Measurements from ENCODE around the gene CCDC27.

The CCDC27 gene

DNA sequence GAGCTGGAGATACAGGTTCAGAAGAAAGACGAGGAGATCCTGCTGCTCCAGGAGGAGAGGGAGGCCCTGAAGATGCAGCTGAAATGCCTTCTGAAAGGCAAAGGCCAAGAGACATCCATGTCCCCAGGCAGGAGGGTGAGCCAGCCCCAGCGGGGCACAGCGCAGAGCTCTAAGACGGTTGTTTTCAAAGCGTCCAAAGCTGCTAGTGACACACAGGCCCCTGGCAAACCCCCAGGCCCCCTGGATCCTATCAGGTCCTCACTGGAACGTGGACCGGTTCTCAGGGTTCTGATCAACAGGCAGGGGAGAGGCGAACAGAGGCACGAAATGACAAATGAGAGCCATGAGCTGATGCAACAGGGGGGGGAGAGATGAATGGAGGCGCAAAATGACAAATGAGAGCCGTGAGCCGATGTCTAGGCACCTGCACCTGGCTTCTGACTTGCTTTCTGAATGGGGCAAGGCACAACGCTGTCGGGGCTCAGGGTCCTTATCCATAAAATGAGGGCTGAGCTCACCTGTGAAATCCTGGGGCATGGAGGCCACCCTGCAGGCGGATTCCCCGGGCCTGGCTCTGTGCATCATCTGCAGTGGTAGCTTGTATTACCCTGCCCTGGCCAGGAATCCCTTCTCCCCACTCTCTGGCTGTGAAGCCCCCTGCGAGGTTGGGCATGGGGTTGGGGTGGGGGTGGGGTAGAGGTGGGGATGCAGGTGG, 9.2 kb downstream of the CCDC27 start:
- DNase-seq = no peak

DNA sequence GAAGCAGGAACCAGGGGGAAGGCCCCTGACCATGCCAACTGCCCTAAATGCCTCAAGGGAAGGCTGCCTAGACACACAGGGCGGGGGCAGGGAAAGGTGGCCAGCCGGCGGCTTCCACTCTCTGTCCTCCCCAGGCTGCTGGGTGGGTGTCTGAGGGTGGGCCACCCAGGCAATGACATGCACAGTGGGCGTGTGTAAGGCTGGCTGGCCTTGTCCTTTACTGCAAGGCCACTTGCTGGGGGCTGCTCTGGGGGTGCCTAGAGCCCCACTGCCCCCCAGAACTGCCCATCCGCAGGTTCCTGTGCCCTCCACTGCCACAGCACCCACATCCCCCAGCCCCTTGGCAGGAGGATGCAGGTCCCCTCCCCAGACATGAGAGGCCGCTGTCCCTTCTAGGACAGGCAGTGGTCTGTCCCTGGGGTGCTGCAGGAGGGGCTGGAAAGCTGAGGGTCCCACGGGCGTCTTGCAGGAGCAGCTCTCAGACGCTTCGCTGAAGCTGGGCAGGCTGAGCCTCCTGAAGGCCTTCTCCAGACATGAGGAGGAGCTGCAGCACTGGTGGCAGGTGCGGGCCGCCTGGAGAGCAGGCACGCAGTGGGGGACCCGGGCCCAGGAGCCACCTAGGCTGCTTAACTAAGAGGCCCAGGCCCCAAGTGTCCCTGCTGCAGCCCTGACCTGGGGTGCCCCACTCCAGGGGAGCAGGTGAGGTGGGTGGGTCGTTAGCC, 10.1 kb downstream of the CCDC27 start:
- DNase-seq = no peak

DNA sequence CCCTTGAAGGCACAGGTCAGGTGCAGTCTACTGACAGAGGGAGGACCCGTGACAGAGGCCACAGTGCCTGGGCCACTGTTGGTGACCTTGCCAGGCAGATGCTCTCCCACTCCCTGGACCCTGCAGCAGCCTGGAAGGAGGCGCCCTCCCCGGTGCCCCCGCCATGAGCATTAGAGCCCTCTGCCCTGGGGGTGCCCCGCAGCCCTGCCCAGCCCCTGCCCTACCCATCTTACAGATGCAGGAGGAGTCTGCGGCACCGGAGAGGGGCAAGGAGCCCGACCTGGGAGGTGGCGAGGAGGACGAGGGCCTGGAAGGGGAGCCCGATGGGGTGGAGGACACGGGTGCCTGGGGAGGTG, 10.6 kb downstream of the CCDC27 start:
- no peak for DNase-seq

DNA sequence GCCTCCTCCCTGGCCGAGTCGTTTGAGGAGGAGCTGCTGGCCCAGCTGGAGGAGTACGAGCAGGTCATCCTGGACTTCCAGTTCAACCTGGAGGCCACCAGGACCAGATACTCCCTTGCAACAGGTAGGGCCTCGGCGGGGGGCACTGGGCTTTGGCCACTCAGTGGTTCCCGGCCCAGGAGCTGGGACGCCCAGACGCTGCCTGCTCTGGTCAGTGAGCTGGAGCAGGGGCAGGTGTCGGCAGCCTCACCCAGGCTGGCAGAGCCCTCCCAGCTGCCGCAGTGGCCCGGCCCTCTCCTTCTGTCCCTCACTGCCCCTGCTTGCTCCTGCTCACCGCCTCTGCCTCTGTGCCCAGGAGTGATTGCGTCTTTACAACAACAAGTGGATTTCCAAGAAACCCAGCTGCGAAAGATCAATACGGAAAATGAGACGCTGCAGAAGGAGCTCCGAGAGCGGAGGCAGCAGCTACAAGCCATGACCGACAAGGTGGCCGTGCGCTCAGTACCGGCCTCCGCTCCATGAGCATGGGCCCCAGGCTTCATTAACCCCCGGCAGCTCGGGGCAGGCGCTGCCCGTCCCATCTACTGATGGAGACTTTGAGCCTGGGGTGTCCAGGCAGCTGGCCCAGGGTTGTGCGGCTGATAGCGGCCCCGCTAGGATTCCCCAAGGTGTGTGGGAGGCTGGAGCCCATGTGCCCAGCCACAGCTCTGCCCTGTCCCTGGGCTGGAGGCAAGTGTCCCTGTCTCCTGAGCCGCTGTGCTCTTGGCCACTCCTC, 11.3 kb downstream of the CCDC27 start:
- DNase-seq = no peak

DNA sequence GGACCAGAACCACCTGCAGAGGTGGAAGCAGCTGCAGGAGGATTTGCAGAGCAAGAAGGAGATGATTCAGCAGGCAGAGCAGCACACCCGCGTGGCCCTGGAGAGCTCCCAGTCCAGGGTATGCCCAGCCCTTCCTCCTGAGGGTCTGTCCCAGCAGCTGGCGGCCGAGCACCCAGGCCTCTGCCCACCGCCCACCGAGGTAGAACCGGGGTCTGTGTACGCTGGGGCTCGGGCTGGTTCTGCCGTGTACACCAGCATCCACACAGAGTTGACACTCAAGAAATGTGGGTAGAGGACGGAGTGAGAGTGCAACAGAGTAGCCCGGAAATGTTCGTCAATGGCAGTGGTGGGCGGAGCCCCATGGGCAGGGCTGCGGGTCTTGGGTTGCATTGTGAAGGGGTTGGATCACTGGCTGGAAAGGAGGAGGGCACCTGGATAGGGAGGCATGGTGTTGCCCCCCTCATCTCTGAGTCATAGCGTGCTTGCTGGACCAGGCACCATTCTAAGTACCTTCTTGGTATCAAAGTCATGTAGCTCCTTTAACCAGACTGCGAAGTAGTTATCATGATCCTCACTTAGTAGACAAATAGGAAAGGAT, 15.2 kb downstream of the CCDC27 start:
- DNase-seq = no peak

DNA sequence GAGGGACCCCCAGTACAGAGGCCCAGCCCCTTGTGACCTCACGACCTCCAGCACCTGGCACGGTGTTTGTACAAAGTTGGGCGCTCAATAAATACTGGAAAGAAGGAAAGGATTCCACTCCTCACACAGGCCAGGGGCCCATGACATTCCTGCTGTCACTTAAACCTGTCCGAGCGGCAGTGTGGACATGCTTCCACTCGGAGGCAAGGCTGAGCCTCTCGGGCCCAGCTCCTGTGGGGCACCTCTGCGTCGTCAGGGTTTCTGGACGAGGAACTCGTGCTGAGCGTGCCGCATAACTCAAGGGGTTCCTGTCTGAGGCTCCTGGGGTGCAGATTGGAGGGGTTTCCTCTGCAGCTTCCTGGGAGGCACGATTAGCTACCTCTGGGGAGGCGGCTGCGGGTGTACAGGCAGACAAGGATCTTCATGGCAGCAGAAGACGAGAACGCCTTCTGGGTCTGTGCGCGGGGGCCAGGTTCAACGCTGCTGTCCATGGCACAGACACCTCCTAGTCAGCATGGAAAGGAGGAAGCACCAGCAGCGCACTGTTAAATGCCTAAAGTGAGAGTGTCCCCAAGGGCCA, 16.7 kb downstream of the CCDC27 start:
- no peak for DNase-seq

DNA sequence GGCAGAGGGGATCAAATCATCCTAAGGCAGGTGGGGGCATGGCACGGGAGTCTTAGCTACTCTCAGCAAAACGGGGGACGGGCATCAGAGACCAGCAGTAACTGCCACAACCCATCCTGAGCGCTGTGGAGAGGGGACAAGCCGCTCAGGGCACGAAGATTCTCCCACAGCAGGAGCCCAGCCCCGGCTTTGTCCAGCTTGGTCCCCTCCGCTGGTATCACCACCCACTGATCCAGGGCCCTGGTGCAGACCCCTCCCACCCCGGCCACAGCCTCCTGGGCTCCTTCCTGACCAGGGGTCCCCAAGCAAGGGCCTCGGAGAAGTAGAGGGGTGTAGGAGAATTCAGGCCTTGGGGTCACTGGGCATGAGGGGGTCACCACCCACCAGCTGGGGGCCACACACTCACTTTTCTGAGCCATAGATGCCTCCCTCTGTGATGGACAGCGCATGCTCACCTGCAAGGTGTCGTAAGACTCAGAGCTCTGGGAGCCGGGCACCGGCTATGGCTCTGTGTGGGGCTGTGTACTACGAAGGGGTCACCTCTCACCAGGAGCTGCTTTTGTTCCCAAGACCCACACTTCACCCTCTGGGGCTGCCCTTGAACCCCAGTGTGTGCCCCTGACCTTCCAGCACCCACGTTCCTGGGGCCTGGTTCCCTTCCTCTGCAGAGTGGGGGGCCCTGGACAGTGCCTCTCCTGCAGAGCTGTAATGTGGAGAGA, 18.0 kb downstream of the CCDC27 start:
- DNase-seq = no peak

DNA sequence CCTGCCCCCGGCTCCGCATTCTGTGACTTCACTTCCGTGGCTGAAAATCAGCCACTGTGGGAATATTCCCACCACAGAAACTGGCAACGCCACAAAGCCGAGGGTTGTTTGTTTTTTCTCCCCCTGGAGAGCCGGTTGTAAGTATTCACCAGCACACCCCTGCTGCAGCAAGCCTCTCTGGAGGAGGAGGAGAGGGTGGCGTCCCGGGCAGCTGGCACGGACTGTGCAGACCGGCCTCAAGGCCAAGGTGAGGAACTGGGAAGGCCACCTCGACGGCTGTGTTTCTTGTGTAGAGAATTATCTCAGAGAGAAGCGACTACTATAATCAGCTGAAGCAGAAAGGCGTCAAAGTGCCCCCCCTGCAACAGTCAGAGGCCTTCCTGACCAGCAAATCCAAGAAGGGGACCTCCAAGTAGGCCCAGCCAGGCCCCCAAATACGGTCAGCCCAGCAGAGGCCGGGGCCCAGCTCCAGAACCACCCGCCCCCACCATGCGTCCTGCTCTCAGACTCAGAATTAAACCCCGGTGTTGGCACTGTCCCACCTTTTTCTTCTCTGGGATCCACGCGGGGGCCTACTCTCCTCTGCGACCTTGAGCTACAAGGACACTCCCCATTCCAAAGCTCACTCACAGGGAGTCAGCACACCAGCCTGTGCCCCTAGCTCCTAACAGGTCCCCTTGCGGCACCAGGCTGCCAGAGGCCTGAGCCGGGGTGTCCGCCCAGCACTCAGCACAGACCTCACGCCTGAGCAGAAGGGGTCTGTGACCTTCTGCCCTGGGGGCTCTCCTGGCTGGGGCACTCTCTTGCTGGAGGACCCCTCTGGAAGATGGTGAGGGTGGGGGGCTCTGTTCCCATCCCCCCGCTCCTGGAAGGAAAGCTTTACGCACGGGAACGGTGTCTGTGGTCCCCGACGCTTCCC, 19.1 kb downstream of the CCDC27 start:
- no peak for DNase-seq

DNA sequence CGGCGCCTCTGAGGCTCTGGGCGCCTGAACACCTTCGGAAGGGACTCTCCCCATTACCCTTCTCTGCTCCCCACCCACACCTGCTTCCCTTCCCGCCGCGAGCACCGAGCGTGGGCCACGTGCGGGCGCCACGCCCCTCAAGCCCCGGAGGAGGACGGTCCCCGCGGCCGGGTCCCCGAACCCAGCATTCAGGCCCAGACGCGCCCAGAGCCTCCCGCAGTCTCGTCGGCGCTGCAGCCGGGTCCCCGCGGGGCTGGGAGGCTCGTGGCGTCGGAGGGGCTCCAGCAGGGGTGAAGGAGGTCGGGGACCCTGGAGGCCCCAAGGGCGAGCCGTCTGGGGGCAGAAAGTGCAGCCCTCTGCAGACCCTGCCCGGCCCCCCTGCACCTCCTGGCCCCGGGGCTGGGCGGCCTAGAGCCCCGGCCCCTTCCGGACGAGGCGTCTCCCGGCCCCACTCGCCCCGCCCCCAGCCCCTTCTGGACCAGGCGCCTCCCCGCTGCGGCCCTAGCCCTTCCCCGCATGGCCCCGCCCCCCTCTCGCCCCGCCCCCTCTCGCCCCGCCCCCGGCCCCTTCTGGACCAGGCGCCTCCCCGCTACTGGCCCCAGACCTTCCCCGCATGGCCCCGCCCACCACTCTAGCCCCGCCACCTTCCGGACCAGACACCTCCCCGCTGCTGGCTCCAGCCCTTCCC, 19.9 kb downstream of the CCDC27 start:
- DNase-seq = peak; percentile 72

DNA sequence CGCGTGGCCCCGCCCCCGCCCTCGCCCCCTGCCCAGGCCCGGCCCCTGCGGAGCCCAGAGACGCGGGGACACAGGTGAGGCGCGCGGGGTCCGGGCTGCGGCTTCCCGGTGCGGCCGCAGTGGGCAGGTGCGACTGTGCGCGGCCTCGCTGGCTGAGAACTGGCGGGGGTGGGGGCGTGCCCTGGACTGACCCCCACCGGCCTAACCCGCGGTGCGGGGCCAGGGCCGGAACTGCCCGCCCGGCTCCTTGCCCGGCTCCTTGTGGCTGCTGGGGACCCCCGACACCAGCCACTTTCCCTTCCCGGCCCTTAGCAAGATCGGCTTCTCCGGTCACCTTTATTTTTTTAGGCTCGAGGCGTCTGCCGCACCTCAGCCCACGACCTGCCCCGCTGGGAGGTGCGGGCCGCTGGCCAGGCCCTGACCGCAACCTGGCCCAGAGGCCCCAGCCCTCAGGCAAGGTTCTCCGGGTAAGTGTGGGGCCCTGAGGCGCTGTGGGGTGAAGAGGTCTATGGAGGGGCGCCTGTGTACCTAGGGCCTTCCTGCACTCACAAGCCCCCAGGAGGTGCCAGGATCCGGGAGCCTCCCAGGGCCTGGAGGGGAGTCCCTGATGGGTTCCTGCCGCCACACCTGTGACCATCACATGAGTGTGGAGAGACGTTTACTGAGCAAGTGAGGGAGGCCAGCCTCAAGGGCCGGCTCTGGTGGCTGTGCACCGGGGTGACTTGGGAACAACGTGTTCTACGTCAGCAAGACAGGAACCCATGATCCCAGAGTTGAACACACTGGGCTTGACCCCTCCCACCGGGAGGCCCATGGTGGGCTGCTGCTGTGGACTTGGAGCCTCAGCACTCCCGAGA, 20.7 kb downstream of the CCDC27 start, which contains the start of gene SMIM1:
Gene SMIM1, plus strand, starts transcription at position 35 of the 857 bp plus-strand sequence. CDS start 2,625 bp downstream, outside the sequence.
- no peak for DNase-seq

DNA sequence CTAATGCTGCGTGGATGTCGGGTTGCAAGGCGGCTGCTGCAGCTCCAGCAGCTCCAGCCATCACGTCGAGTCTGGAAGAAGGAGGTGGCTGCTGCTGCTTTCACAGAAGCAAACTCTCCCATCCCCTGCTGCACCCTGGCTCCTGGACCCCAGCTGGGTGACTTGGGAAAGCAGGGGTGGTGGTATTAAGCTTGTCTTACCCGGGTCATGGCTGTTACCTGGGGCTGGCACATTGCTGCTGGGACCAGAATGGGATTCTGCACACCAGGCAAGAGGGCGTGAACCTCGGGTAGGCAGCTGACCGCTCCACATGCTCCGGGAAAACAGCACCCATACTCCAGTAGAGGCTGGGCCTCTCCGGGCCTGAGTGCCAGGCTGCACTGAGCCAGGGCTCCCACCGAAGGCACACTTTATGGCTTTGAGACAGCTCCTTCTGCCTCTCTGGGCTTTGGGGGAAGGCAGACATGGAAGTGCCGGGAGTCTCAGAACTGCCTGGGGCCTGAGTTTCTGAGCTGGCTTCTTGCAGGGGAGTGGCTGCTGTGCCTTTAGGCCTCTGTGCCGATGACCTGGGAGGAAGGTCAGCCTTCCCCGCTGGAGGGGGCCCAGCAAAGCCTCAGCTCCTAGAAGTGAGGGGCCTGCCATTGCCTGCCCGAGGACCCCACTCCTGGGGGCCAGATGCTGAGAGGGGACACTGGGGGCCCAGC, 21.5 kb downstream of the CCDC27 start:
- no peak for DNase-seq

DNA sequence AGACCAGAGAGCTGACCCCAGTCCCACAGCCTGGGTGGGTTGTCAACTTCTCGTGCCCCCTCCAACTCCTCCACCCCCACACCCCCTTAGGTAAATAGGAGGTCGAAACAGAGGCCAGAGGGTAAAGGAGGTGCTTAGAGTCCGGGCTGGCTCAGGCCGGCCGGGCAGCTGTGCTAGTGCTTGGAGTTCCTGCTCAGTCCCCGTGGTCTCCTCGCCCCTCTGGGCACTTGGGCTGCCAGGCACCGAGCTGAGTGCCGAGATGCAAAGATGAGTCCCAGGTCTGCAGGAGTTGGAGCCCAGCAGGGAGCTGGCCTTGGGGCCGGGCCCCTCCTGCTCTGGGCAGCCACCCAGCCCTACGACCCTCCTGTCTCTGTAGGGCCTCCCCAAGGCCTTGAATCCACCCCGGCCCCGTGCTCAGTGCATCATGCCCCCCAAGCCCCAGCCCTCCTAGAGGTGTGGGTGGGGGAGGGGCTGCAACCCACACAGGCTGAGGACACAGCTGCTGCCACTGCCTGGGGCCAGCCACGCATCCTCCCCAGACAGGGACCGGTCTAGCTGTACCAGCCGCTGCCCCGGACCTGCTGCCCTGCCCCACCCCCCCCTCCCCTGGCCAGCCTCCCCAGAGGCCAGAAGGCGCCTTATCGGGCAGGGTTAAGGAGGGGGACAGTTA, 22.2 kb downstream of the CCDC27 start:
- DNase-seq = no peak

DNA sequence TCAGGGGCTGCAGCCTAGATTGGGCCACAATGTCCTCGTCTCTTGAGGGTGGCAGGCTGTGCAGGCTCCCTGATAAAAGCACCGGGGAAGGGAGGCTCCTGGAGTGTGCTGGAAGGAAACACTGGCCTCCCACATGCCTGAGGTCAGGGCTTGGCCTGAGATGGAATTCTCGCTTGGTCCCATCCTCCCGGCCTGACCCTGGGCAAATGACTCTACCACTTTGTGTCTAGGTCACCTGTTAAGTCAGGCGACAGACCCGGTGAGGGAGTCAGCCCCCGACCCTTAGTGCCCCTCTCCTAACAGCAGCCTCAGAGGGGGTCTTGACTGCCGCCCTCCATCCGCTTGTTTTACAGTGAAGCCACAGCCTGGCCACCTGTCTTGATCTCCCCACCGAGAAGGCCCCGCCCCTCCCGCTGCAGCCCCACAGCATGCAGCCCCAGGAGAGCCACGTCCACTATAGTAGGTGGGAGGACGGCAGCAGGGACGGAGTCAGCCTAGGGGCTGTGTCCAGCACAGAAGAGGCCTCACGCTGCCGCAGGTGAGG, 22.8 kb downstream of the CCDC27 start:
- DNase-seq = no peak

DNA sequence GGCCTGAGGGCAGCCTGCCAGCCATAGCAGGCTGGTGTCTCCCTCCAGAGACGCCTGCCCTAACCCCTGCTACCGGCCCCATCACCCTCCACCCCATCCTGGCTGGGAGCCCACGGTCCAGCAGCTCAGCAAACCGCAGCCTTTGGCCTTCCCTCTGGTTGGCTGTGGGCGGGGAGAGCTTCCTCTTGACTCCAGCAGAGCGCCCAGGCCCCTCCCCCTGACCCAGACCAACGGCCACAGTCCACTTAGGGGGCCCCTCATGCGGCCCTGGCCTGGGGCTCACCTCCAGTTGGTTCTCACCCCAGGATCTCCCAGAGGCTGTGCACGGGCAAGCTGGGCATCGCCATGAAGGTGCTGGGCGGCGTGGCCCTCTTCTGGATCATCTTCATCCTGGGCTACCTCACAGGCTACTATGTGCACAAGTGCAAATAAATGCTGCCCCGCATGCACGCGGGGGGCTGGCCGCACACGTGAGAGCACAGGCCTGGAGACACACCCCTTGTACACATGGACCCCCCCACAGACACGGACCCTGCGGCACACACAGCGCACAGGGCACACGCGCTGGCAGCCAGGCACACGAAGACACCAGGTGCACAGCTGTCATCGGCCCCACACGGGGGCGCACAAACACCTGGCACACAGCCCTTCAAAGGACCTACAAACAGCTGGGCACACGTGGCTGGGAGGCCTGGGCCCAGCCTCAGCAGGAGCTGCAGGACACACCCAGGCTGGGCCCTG, 23.4 kb downstream of the CCDC27 start:
- peak; percentile 1 for DNase-seq

DNA sequence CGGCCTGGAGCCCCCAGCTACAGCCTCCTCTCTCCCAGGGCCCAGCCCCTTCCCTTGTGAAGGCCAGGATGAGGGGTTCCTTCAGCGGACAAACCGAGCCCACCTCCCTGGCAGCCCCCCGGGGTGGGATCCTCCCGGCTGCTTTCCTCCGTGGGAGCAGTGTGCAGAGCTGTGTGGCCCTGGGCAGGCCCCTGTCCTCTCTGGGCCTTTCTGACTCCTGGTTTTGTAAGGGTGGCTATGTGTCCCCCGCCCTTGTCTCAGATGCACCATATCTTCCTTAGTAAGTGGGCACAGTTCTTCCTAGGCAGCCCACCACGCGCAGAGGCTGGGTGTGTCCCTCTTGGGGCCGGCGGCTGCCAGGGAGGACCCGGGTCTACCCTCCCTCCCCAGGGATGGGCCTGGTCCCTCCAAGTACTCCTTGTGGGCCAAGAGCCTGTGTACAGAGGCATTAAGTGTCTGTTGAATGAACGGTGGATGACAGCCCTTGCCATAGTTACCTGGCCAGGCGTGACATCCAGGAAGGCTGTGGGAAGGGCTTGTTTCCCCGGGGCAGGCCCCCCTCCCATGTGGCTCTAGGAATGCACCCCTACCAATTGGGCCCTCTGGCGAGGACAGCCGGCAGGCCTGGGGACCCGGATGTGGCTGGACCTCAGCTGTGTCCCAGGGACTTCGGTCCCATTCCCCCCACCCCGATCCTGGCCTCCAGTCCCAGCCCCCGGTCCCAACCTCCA, 24.1 kb downstream of the CCDC27 start:
- no peak for DNase-seq

DNA sequence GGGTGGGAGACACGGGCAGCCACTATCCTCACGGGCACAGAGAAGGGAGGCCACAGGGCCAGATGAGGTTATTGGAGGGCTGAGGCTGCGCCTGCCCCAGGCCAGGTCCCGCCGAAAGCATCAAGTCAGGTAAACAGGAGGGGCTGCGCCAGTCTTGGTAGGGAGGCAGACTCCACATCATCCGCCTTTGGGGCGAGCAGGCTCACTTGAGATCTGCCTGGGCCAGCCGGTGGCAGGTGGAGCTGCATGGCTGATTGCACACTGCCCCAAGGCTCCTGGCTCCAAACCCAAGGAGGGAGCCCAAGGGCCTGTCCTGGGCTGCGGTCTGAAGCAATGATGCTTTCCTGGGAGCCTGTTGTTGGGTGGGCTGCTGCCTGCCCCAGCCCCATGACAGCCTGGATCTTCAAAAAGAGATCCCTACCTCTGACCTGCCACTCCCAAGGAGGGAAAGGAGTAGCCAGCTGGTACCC, 24.9 kb downstream of the CCDC27 start:
- no peak for DNase-seq

Data from NCI-H1048 (cell line).